Stimulated activated CD4-positive, alpha-beta T cell treated with anti-CD3 and anti-CD28 coated beads, Interleukin-4, amount 100 ng/mL, for 1 hour (primary cell): ENCODE results near the gene CFAP97.
A peak's percentile ranks its signal among the peaks of the same experiment; 100 is the strongest.
"Not testable (repeated sequence)": the region's sequence is repeated elsewhere in the genome, so short reads cannot be mapped to it uniquely, and the experiment has no call there.

Source experiments
- DNase-seq: peaks from one replicate; pipeline ENCODE4 v3.0.0-alpha.2; 2020

The CFAP97 gene

GRCh38 chr4:185221912-185222311 lies 18.1 kb upstream of the CFAP97 start:
- DNase-seq: no peak

DNA sequence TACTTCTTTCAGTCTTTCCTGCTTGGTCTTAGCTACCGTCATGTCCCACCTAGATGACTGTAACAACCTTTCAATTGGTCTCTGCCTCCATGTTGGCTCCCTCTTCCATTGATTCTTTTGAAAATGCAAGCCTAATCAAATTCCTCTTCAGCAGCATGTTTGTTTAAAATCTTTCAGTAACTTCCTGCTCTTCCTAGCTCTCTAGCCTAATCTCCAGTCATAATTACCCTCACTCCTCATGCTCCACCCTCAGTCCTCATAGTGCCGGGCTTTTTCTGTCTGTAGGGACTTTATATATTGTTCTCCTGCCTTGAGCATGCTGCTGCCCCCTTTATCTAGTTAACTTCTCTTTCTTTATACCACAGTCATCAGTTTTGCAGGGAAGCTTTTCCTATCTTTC lies 17.7 kb upstream of the CFAP97 start:
- no peak for DNase-seq

GRCh38 chr4:185219551-185220344 lies 15.9 kb upstream of the CFAP97 start:
- DNase-seq: no peak

GRCh38 chr4:185218312-185218711 lies 14.5 kb upstream of the CFAP97 start:
- DNase-seq: no peak

DNA sequence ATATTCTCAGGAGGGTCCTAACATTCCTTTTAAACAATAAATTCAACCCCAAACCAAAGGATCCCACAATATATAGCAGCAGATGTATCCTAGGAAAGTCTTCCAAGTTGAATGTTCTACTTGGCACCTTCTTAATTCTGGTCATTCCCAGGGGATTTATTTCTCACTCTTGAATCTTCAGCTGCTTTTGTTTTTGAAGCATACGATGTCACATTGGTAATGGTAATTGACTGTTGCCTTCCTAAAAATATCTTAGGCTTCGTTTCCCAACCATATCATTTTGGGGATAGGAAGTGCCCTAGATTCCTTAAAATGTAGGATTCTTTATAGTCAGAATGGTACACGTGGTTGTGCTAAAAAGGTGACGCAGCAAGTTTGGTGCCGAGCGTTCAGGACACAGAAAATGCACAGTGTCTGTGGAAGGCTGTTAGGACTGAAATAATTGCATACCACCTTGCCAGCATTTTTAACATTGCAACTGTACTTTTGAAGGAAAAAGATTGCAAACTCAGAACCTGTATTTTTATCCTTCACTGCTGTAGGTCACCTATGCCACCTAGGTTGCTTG lies 13.7 kb upstream of the CFAP97 start:
- DNase-seq: no peak

- no peak for DNase-seq
Observed at GRCh38 chr4:185215261-185215660, 11.5 kb upstream of the CFAP97 start.

DNA sequence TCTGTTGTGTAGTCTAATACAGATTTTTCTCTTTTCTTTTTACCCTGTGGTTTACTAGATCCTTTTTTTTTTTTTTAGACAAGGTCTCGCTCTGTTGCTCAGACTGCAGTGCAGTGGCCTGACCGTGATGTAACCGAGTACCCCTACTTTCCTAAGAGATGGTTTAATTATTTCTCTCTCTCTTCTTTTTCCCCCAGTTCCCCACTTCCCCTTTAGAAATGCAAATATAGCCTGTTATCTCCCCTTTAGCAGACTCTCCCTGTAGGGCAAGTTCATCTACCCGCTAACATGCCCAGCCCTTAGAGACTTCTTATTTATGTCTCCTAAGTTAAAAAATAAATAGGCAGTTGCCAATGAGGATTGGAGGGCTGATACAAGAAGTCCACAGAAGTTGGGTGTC lies 10.1 kb upstream of the CFAP97 start:
- no peak for DNase-seq

- no peak for DNase-seq
Observed at GRCh38 chr4:185212581-185212980, 8.8 kb upstream of the CFAP97 start.

DNA sequence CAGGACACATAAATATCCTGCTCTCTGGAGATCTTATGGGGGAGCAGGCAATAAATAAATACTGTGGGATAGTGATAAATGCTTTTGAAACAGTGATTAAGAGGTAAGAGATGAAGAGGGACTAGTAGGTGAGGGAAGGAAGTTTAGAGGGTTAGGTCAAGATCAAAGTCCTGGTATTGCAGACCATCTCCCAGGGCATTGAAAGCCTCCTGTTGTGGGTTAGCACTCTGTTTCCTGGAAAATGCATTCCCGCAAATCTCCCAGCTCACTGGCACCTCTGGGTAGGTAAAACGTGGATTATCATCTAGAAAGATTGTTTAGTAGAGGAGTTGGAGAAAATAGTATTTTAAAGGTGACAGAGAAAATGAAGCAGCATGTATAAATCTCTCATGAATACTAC lies 7.8 kb upstream of the CFAP97 start:
- DNase-seq: no peak

- no peak for DNase-seq
Observed at GRCh38 chr4:185211035-185211434, 7.2 kb upstream of the CFAP97 start.

DNA sequence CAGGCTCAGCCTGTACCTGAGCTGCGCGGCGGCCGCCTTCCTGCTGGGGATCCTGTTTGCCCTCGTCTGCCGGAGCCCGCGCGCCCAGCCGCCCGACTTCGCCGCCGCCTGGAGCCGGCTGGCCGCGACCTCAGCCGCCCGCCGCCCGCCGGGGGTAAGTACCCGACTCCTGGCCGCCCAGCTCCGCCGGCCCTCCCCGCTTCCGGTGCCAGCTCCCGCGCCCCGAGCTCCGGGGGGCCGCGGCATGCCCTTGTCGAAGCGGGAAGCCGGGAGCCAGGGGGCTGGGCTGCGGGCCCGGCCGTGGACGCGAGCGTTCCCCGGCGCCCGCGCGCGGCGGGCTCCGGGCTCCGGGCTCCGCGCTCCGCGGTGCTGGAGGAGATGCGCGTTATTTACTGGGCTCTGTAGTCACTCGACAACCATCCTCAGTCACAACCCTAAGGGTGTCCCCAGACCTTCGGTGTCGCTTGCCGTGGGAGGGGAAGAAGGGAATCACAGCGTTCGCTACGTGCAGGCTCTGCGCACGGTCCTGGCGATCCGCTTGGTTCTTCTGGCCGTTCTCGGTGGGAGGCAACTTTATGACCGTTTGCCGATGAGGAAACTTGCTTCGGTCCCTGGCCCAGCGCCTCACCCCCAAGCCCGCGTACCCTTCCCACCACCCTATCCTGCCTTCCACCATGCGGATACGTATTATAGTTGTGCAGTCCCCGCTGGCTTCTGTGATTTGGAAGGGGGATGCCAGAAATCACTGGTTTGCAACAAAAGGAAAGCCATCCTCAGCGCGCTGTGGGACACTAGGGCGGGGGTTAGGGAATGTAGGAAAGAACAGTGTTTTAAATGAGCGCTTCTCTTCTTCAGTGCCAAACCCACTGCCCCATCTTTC lies 6.5 kb upstream of the CFAP97 start:
- peak; percentile 44 for DNase-seq

- not testable (repeated sequence) for DNase-seq
Observed at GRCh38 chr4:185209852-185210101, 6.0 kb upstream of the CFAP97 start.

DNA sequence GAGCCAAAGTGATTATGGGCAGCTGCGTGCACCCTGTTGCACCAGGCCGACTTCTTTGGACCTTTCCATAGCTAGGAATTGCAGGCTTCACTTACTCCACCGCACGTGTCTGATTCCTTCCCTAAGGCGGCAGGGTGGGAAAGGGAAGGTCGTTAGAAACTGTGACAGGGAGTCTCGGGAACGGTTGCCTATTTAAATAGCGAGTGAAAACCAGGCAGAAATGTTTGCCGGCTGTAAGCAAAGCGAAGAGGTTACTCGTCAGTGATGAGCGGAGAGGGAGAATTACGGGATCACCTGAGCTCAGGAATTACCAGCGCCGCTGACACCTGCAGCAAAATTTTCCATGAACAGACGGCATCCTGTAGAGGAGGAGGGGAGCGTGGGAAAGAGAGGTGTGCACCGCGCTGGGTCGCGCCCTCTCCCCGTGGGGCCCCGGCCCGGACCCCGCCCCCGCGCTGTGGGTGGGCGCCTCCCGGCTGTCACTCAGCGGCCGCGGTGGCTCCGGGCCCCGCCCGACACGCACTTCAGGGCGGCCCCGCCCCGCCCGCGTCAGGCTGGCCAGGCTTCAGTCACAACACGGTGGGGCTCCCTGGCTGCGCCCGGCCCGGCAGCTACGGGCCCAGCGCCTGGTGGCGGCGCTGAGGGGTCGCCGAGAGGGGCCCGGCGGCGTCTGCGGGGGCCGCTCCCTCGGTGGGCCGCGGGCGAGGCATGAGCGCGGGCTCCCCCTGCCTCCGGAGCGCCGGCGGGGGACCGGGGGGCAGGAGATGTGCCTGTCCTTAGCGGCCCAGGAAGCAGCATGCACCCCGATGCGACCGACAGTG lies 5.4 kb upstream of the CFAP97 start, which contains the start of gene SNX25:
SNX25 (plus strand) TSS at position 568 of the 821 bp plus-strand sequence; CDS start at position 797, 229 bp downstream.
- DNase-seq: peak; percentile 90

DNA sequence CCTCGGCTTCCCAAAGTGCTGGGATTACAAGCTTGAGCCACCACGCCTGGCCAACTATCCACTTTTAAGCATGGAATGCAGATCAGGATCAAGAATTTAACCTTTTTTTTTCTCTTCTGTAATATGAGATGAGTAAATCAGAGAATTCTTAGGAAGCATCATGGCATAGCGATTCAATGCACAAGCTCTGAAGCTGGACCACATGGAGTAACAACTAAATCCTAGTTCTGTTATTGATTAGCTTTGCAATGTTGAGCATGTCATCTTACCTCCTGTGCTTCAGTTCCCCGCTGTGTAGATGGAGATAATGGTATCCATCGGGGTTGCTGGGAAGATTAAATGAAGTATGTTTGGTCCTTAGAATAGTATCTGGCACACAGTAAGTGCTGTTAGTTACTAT lies 3.7 kb upstream of the CFAP97 start:
- DNase-seq: no peak

- DNase-seq: no peak
Observed at GRCh38 chr4:185205697-185206342, 2.0 kb upstream of the CFAP97 start.

GRCh38 chr4:185205073-185205472 lies 1.3 kb upstream of the CFAP97 start:
- DNase-seq: not testable (repeated sequence)

DNA sequence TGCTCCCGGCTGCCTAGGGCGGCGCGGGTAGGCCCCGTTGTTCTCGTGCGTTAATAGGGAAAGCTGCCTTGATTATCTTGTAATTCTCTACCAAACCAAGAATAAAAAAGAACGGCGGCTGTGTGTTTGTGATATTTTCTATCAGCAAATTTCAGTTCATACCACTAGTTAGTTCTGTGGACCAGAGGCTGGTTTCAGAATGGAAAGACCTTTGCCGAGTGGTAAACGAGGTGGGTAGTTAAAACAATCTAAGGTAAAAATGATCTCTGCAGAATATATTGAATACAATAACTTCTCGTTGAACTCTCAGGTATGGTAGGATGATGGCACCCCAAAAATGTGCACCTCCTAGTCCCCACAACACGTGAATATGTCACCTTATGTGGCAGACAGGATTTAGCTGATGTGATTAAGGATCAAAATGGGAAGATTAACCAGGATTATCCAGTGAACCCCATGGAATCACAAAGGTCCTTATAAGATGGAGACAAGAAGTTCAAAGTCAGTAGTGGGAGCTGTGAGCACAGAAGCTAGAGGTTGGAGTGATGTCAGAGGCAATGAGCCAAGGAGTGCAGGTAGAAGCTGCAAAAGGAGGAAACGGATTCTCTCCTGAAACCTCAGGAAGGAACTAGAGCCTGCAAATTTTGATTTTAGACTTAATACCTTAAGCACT lies 574 bp upstream of the CFAP97 start:
- no peak for DNase-seq

- DNase-seq: peak; percentile 13
Observed at GRCh38 chr4:185202984-185203485, 765 bp downstream of the CFAP97 start.

DNA sequence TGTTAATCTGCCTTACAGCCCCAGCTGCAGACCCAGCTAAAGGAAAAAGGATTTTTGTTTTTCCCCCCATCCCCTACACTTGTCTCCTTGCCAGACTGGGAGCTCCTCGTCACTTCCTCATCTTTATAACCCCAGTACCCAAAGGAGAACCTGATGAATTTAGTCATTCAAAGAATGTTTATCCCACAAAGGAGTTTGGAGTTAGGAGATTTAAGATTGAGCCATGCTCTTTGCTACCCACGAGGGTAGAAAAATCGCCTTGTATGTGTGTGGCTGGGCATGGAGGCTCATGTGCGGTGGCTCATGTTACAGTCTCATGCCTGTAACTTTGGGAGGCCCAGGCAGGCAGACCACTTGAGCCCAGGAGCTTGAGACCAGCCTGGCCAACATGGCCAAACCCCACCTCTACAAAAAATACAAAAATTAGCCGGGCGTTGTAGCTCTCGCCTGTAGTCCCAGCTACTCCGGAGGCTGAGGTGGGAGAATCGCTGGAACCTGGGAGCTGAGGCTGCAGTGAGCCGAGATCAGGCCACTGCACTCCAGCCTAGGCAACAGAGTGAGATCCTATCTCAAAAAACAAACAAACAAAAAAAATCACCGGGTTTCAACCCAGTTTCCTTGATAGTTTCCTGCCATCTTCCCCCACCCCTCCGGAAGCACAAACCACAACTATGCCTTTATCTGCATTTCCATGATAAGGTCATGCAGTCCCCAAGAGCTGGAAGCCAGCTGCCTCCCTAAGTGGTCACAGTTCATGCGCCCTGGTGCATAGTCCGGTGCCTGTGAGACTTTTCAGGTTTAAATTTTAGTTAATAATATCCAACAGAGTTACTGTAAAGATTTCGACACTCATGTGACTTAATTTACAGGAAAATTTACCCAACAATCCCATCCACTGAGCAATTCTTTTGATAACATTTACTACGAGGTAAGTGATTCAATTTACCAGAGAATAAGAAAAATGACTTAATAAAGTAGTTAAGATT lies 1.5 kb downstream of the CFAP97 start:
- no peak for DNase-seq

DNA sequence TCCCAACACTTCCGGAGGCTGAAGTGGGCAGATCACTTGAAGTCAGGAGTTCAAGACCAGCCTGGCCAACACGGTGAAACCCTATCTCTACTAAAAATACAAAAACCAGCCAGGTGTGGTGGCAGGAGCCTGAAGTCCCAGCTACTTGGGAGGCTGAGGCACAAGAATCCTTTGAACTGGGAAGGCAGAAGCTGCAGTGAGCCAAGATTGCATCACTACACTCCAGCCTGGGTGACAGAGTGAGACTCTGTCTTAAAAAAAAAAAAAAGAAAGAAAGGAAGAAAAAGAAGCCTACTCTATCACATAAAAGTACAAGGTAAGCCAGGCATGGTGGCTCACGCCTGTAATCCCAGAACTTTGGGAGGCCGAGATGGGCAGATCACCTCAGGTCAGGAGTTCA lies 5.6 kb downstream of the CFAP97 start:
- DNase-seq: not testable (repeated sequence)
